Mesenchymal stem cell (in vitro differentiated cells and primary cell): ENCODE measurements around the gene INPP5A.

Experiments used
- DNase-seq: peaks from one replicate; pipeline ENCODE4 v3.0.0-alpha.2; 2013
- H2AFZ ChIP-seq: one replicate; pipeline ENCODE4 v1.6.1; 2013; ENCODE audit warnings: low read depth, mild to moderate bottlenecking, control low read depth, inconsistent platforms, low read length, moderate library complexity
- H2AK5ac ChIP-seq: 2 replicates; pipeline ENCODE4 v1.6.1; 2013; ENCODE audit warnings: low read length, moderate library complexity, mild to moderate bottlenecking, inconsistent platforms; ENCODE audit not compliant: severe bottlenecking
- H2BK120ac ChIP-seq: one replicate; pipeline ENCODE4 v1.6.1; 2013; ENCODE audit warnings: low read depth, mild to moderate bottlenecking, inconsistent platforms, low read length, moderate library complexity
- H2BK12ac ChIP-seq, 2 experiments: one replicate each; pipeline ENCODE4 v1.6.1; 2013; ENCODE audit warnings: inconsistent platforms in 2 of 2, low read length in 2 of 2, mild to moderate bottlenecking in 2 of 2, moderate library complexity in 2 of 2, control low read depth in 1 of 2
- H2BK15ac ChIP-seq: one replicate; pipeline ENCODE4 v1.6.1; 2013; ENCODE audit warnings: mild to moderate bottlenecking, low read depth, inconsistent platforms; ENCODE audit not compliant: poor library complexity, severe bottlenecking
- H2BK5ac ChIP-seq: 2 replicates; pipeline ENCODE4 v1.6.1; 2013; ENCODE audit warnings: low read depth, mild to moderate bottlenecking, low read length, control low read depth, inconsistent platforms; ENCODE audit not compliant: poor library complexity, severe bottlenecking
- H3K14ac ChIP-seq, 2 experiments: one replicate each; pipeline ENCODE4 v1.6.1; 2013; ENCODE audit warnings: inconsistent platforms in 2 of 2, low read length in 2 of 2, control low read depth in 1 of 2, mild to moderate bottlenecking in 1 of 2, moderate library complexity in 1 of 2
- H3K18ac ChIP-seq, 2 experiments: one replicate each; pipeline ENCODE4 v1.6.1; 2013; ENCODE audit warnings: inconsistent platforms in 2 of 2, low read length in 2 of 2, control low read depth in 1 of 2, low read depth in 1 of 2, mild to moderate bottlenecking in 1 of 2
- H3K23ac ChIP-seq, 2 experiments: one replicate each; pipeline ENCODE4 v1.6.1; 2013; ENCODE audit warnings: inconsistent platforms in 2 of 2, low read length in 2 of 2, mild to moderate bottlenecking in 2 of 2, moderate library complexity in 2 of 2, control low read depth in 1 of 2
- H3K27ac ChIP-seq: 2 replicates; pipeline ENCODE4 v1.5.1; 2013; ENCODE audit warnings: mild to moderate bottlenecking, moderate library complexity, low read length, control low read depth, inconsistent platforms; ENCODE audit not compliant: poor library complexity, severe bottlenecking
- H3K27me3 ChIP-seq, 2 experiments: 2 replicates each; pipeline versions ENCODE4 v1.6.1 to v1.7.0; 2013; ENCODE audit warnings: low read length in 2 of 2, mild to moderate bottlenecking in 2 of 2, moderate library complexity in 2 of 2, control low read depth in 1 of 2, inconsistent platforms in 1 of 2; ENCODE audit not compliant: control insufficient read depth in 1 of 2, insufficient read depth in 1 of 2
- H3K36me3 ChIP-seq, 2 experiments: 2 replicates each; pipeline versions ENCODE4 v1.6.1 to v1.7.0; 2013; ENCODE audit warnings: low read length in 2 of 2, control low read depth in 1 of 2, inconsistent platforms in 1 of 2, low read depth in 1 of 2, mild to moderate bottlenecking in 1 of 2; ENCODE audit not compliant: insufficient read depth in 2 of 2, control insufficient read depth in 1 of 2
- H3K4ac ChIP-seq, 2 experiments: one replicate each; pipeline ENCODE4 v1.6.1; 2013; ENCODE audit warnings: inconsistent platforms in 2 of 2, low read length in 2 of 2, mild to moderate bottlenecking in 2 of 2, moderate library complexity in 2 of 2, control low read depth in 1 of 2, low read depth in 1 of 2
- H3K4me1 ChIP-seq: 2 replicates; pipeline ENCODE4 v1.6.1; 2013; ENCODE audit warnings: low read depth, low read length, control low read depth; ENCODE audit not compliant: control insufficient read depth, insufficient read depth
- H3K4me2 ChIP-seq: 2 replicates; pipeline ENCODE4 v1.6.1; 2013; ENCODE audit warnings: low read length, mild to moderate bottlenecking, inconsistent platforms; ENCODE audit not compliant: poor library complexity, severe bottlenecking
- H3K4me3 ChIP-seq, 2 experiments: 2 replicates each; pipeline versions ENCODE4 v1.5.1 to v1.7.0; 2013; ENCODE audit warnings: low read length in 2 of 2, mild to moderate bottlenecking in 2 of 2, control low read depth in 1 of 2, low read depth in 1 of 2; ENCODE audit not compliant: insufficient read depth in 1 of 2
- H3K79me1 ChIP-seq: replicated peaks from 2 replicates; pipeline ENCODE4 v1.6.1; 2013; ENCODE audit warnings: mild to moderate bottlenecking, control low read depth, low read length, inconsistent platforms; ENCODE audit not compliant: poor library complexity, severe bottlenecking
- H3K9ac ChIP-seq: 2 replicates; pipeline ENCODE4 v1.7.0; 2013; ENCODE audit warnings: mild to moderate bottlenecking, low read length, moderate library complexity
- H3K9me3 ChIP-seq: 2 replicates; pipeline ENCODE4 v1.7.0; 2013; ENCODE audit warnings: mild to moderate bottlenecking, low read length; ENCODE audit not compliant: control insufficient read depth
- H4K8ac ChIP-seq: one replicate; pipeline ENCODE4 v1.6.1; 2013; ENCODE audit warnings: inconsistent platforms, mild to moderate bottlenecking, low read length, moderate library complexity
- H4K91ac ChIP-seq: one replicate; pipeline ENCODE4 v1.6.1; 2013; ENCODE audit warnings: mild to moderate bottlenecking, low read length, inconsistent platforms
- WGBS: methylation state at CpG from one replicate; pipeline ENCODE4 v1.1.7; 2013; ENCODE audit warnings: mixed read lengths; 5-methylcytosine and 5-hydroxymethylcytosine counted together

Gene INPP5A

DNA sequence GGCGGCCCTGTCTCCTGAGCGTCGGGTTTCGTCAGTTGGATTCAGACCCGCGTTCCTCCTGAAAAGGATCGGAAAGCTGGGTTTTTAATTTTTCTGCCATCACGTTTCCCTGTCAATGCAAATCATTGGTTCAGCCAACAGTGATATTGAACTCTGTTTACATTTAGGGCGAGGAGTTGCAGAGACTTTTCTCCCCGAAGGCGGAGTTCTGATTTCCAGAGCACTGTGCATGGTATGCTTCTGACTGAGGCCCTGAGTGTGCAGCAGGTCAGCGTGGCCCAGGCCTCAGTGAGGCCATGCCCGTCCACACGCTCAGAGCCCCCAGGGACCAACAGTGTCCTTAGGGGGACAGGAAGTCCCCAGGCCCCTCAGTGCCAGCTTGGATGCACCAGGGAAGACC, 221.3 kb downstream of the INPP5A start:
- no peak overlapping the region for H2AFZ ChIP-seq
- H4K91ac ChIP-seq, result no peak overlapping the region
- peaks cover 7% of the 10 kb centered on the region for H3K4me1 ChIP-seq
- no peak overlapping the region for H3K18ac ChIP-seq
- no peak overlapping the region for H3K23ac ChIP-seq
- H3K36me3 ChIP-seq, result peaks cover 34 to 70% of the 10 kb centered on the region in 2 experiments
- no peak overlapping the region for H2BK120ac ChIP-seq
- no peak overlapping the region for H3K4ac ChIP-seq
- no peaks in the 10 kb centered on the region for H3K27me3 ChIP-seq
- peaks cover 4% of the 10 kb centered on the region for H3K9me3 ChIP-seq
- no peaks in the 10 kb centered on the region for H3K79me1 ChIP-seq
- H2BK15ac ChIP-seq, result no peak overlapping the region
- no peak overlapping the region for H2AK5ac ChIP-seq
- no peak overlapping the region for H2BK12ac ChIP-seq
- H4K8ac ChIP-seq, result no peak overlapping the region
- H3K9ac ChIP-seq, result no peak overlapping the region
- no peak overlapping the region for H3K4me2 ChIP-seq
- WGBS, result 98% methylated on average over 14 of the region's 14 CpGs
- no peak for DNase-seq
- H3K14ac ChIP-seq, result no peak overlapping the region
- no peak overlapping the region for H3K27ac ChIP-seq
- H2BK5ac ChIP-seq, result no peak overlapping the region
- H3K4me3 ChIP-seq, result no peak overlapping the region

DNA sequence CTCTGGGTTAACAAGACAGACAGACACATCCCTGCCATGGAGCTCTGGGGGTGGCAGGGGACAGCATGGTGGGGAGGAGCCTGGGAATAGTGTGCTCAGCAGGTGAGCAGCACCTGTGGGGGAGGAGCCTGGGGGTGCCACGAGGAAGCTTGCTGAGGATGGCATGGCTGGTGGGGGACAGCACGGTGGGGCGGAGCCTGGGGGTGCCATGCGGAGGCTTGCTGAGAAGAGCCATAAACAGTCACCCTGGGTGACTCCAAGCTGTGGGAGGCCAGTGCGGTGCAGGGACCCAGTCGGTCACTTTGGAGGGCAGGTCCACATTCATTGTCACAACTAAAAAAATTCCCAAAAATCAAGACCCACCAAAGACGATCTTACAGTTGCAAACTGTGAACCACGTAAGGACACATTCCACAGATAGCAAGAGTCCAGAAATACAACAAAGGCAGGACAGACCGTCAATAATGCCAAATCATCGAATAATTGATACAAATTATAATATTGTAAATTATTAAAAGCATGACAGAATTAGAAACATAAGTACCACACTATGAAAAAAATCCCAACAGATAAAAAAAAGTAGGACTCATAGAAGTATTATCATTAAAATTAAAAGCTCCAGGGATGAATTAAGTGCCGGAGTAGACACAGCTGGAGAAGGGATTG, 223.9 kb downstream of the INPP5A start:
- WGBS, result 97% methylated on average over 9 of the region's 11 CpGs
- Histone ChIP-seq H2BK120ac (no peak overlapping the region), H3K23ac (no peak overlapping the region), H3K27me3 (no peaks in the 10 kb centered on the region), H2AK5ac (no peak overlapping the region), H3K9ac (no peak overlapping the region), H3K4ac (no peak overlapping the region), H3K4me1 (peaks cover 5% of the 10 kb centered on the region), H3K4me2 (no peak overlapping the region), H3K9me3 (peaks cover 4% of the 10 kb centered on the region), H3K27ac (no peak overlapping the region), H2BK12ac (no peak overlapping the region), H2BK5ac (no peak overlapping the region), H2AFZ (no peak overlapping the region), H3K14ac (no peak overlapping the region), H2BK15ac (no peak overlapping the region), H4K8ac (no peak overlapping the region), H3K36me3 (peaks cover 17 to 50% of the 10 kb centered on the region in 2 experiments), H3K4me3 (no peak overlapping the region), H4K91ac (no peak overlapping the region), H3K18ac (no peak overlapping the region), H3K79me1 (no peaks in the 10 kb centered on the region)
- DNase-seq, result no peak

- peaks cover 14 to 45% of the 10 kb centered on the region in 2 experiments for H3K36me3 ChIP-seq
- H3K9me3 ChIP-seq, result peaks cover 4% of the 10 kb centered on the region
- no peak overlapping the region for H3K23ac ChIP-seq
- H3K4me1 ChIP-seq, result peaks cover 5% of the 10 kb centered on the region
- H3K14ac ChIP-seq, result no peak overlapping the region
- H4K91ac ChIP-seq, result no peak overlapping the region
- no peak overlapping the region for H3K9ac ChIP-seq
- no peaks in the 10 kb centered on the region for H3K79me1 ChIP-seq
- H3K4ac ChIP-seq, result no peak overlapping the region
- no peak overlapping the region for H3K27ac ChIP-seq
- no peak overlapping the region for H2AK5ac ChIP-seq
- no peak overlapping the region for H2BK15ac ChIP-seq
- no peak overlapping the region for H4K8ac ChIP-seq
- no peak overlapping the region for H2BK120ac ChIP-seq
- no peaks in the 10 kb centered on the region for H3K27me3 ChIP-seq
- no peak for DNase-seq
- WGBS, result 79% methylated on average over 6 of the region's 6 CpGs
- no peak overlapping the region for H3K18ac ChIP-seq
- H2BK5ac ChIP-seq, result no peak overlapping the region
- H3K4me2 ChIP-seq, result no peak overlapping the region
- no peak overlapping the region for H2AFZ ChIP-seq
- H2BK12ac ChIP-seq, result no peak overlapping the region
- no peak overlapping the region for H3K4me3 ChIP-seq
Observed at GRCh38 chr10:132762267-132762666, 224.7 kb downstream of the INPP5A start.

- Histone ChIP-seq H3K36me3 (peaks cover 13 to 44% of the 10 kb centered on the region in 2 experiments), H3K27me3 (no peaks in the 10 kb centered on the region), H4K8ac (no peak overlapping the region), H3K4me3 (no peak overlapping the region), H2BK12ac (no peak overlapping the region), H2BK15ac (no peak overlapping the region), H3K9me3 (peaks cover 4% of the 10 kb centered on the region), H3K4me1 (peaks cover 5% of the 10 kb centered on the region), H2AFZ (no peak overlapping the region), H2BK120ac (no peak overlapping the region), H3K4ac (no peak overlapping the region), H4K91ac (no peak overlapping the region), H3K18ac (no peak overlapping the region), H3K23ac (no peak overlapping the region), H3K9ac (no peak overlapping the region), H3K27ac (no peak overlapping the region), H3K79me1 (no peaks in the 10 kb centered on the region), H2BK5ac (no peak overlapping the region), H3K4me2 (no peak overlapping the region), H2AK5ac (no peak overlapping the region), H3K14ac (no peak overlapping the region)
- no peak for DNase-seq
- 95% methylated on average over 5 of the region's 5 CpGs for WGBS
Observed at GRCh38 chr10:132763545-132763944, 226.0 kb downstream of the INPP5A start.
